A549 (cell line): ENCODE data around the gene SEMA3E. TPM values are rescaled to one million over a fixed set of nuclear protein-coding genes. Genes with fewer than 3 reads are reported as not detected.

Experiments
- ATAC-seq, 2 experiments: fragments of 200-7000 bp in 1 of 2; fragments of >200 bp in 1 of 2; cut with Nextera tagmentation in 1 of 2; cut with Tn5 transposase in 1 of 2; 3 replicates each; pipeline versions ENCODE4 v1.8.0 to v1.9.1; 2018 to 2020; ENCODE audit warnings: mild to moderate bottlenecking in 1 of 2, moderate library complexity in 1 of 2
- CTCF ChIA-PET: fragments of 300-600 bp; sonication (Branson Sonifier 250); formaldehyde crosslinking; extraction: SDS; loops from one replicate; lab custom pipeline; 2021; ENCODE audit warnings: antibody characterized with exemption, inconsistent platforms; lab: Yijun Ruan, JAX
- POLR2A ChIA-PET: fragments of 350-600 bp; formaldehyde crosslinking; extraction: SDS; loops from one replicate; lab custom pipeline; 2021; ENCODE audit warnings: antibody characterized with exemption, inconsistent platforms; lab: Yijun Ruan, JAX
- DNase-seq, 2 experiments: peaks; one replicate each; pipeline versions ENCODE4 v3.0.0 to v3.0.0-alpha.2; 2011 to 2016; ENCODE audit warnings: low read depth in 1 of 2, low spot score in 1 of 2
- FAIRE-seq: peaks from 2 replicates; lab custom pipeline; 2011; peaks lifted over from hg19 to GRCh38; lab: Jason Lieb, UNC
- H3K27ac ChIP-seq, 2 experiments: fragments of >200 bp; sonication (Bioruptor Twin); formaldehyde crosslinking; 3 replicates each; pipeline ENCODE4 v1.5.1; 2016 to 2017
- H3K4me1 ChIP-seq: fragments of >200 bp; sonication (Bioruptor Twin); formaldehyde crosslinking; 3 replicates; pipeline ENCODE4 v1.6.1; 2016
- H3K4me2 ChIP-seq: fragments of >200 bp; sonication (Bioruptor Twin); formaldehyde crosslinking; 3 replicates; pipeline ENCODE4 v1.6.1; 2016
- H3K4me3 ChIP-seq: fragments of >200 bp; sonication (Bioruptor Twin); formaldehyde crosslinking; 3 replicates; pipeline ENCODE4 v1.5.1; 2016
- H3K9me3 ChIP-seq: fragments of >200 bp; sonication (Bioruptor Twin); formaldehyde crosslinking; 3 replicates; pipeline ENCODE4 v1.6.1; 2016
- BCL3 ChIP-seq: fragments of >200 bp; sonication (Bioruptor Twin); formaldehyde crosslinking; IDR thresholded peaks from 3 replicates; pipeline ENCODE4 v1.6.1; 2016
- BHLHE40 ChIP-seq: IDR thresholded peaks from 2 replicates; pipeline ENCODE4 v1.6.1; 2012; ENCODE audit warnings: low read depth, low read length, inconsistent platforms
- CBX2 ChIP-seq: fragments of 200-600 bp; sonication (generic); IDR thresholded peaks from 2 replicates; pipeline ENCODE4 v1.6.1; 2016; ENCODE audit warnings: low read depth, mild to moderate bottlenecking, borderline replicate concordance
- CBX8 ChIP-seq: fragments of 200-600 bp; sonication (generic); IDR thresholded peaks from 2 replicates; pipeline ENCODE4 v1.6.1; 2016
- CHD4 ChIP-seq: fragments of 200-600 bp; sonication (generic); IDR thresholded peaks from 2 replicates; pipeline ENCODE4 v1.6.1; 2016; ENCODE audit warnings: antibody characterized with exemption, mild to moderate bottlenecking, borderline replicate concordance
- EP300 ChIP-seq, 2 experiments: fragments of >200 bp; sonication (Bioruptor Twin); formaldehyde crosslinking; IDR thresholded peaks; 2 replicates in 1 of 2; 3 replicates in 1 of 2; pipeline ENCODE4 v1.6.1; 2016 to 2017
- FOSB ChIP-seq: fragments of 250-450 bp; sonication (Bioruptor Pico); IDR thresholded peaks from 2 replicates; pipeline ENCODE4 v1.5.0; 2020; ENCODE audit warnings: mild to moderate bottlenecking, moderate library complexity
- HDAC2 ChIP-seq: fragments of 200-600 bp; sonication (generic); IDR thresholded peaks from 2 replicates; pipeline ENCODE4 v1.6.1; 2016
- HEYL ChIP-seq: fragments of 250-450 bp; sonication (Bioruptor Pico); IDR thresholded peaks from 2 replicates; pipeline ENCODE4 v1.8.0; 2021; ENCODE audit warnings: mild to moderate bottlenecking, moderate library complexity
- KDM1A ChIP-seq: fragments of 200-600 bp; sonication (generic); IDR thresholded peaks from 2 replicates; pipeline ENCODE4 v1.6.1; 2016; ENCODE audit warnings: low read depth, mild to moderate bottlenecking
- KDM5A ChIP-seq: fragments of 200-600 bp; sonication (generic); IDR thresholded peaks from 2 replicates; pipeline ENCODE4 v1.6.1; 2016; ENCODE audit warnings: antibody characterized with exemption, mild to moderate bottlenecking
- MAZ ChIP-seq: fragments of 150-350 bp; IDR thresholded peaks from 2 replicates; pipeline ENCODE4 v1.6.1; 2014; ENCODE audit warnings: antibody characterized with exemption, low read depth, low read length, borderline replicate concordance
- MYC ChIP-seq: IDR thresholded peaks from 2 replicates; pipeline ENCODE4 v1.6.1; 2012; ENCODE audit warnings: mild to moderate bottlenecking, inconsistent platforms, low read length, improper control_type of control experiment, borderline replicate concordance
- NFE2L2 ChIP-seq: fragments of 150-350 bp; conservative IDR thresholded peaks from 2 replicates; pipeline ENCODE4 v1.6.1; 2014; ENCODE audit warnings: low read length
- ZFP36 ChIP-seq: fragments of 450-650 bp; IDR thresholded peaks from 2 replicates; pipeline ENCODE4 v1.6.1; 2014; ENCODE audit warnings: borderline replicate concordance; ENCODE audit not compliant: partially characterized antibody
- ZNF302 ChIP-seq: fragments of 250-450 bp; sonication (Bioruptor Pico); IDR thresholded peaks from 2 replicates; pipeline ENCODE4 v1.9.0; 2021; ENCODE audit warnings: inconsistent platforms, mild to moderate bottlenecking, moderate library complexity
- WGBS: methylation state at CpG from one replicate; pipeline ENCODE4 v1.1.6; 2017; ENCODE audit errors: missing lambda C conversion rate; 5-methylcytosine and 5-hydroxymethylcytosine counted together
- polyA plus RNA-seq, 4 experiments: library from polyadenylated mRNA; depleted of rRNA in 3 of 4; stranded (reverse); fragments of >200 nt; fragmentation: RNase III in 1 of 4; extraction: RNeasy Plus Mini Kit Qiagen cat#74134 plus additional on column Dnase treatment in 1 of 4; gene quantifications; 2 replicates in 3 of 4; 3 replicates in 1 of 4; pipeline ENCODE4 v1.2.3, GENCODE V29; 2011 to 2017
- TF ChIP-seq, protein P1 (sequence below): fragments of 250-450 bp; sonication (Bioruptor Pico); IDR thresholded peaks from 2 replicates; pipeline ENCODE4 v1.5.0; 2021; ENCODE audit warnings: mild to moderate bottlenecking, moderate library complexity, borderline replicate concordance
- TF ChIP-seq, protein P2 (sequence below): fragments of 200-600 bp; sonication (generic); IDR thresholded peaks from 2 replicates; pipeline ENCODE4 v1.6.1; 2016; ENCODE audit warnings: antibody characterized with exemption, mild to moderate bottlenecking, moderate library complexity

The SEMA3E gene
- polyA plus RNA-seq, 2 of the 4 experiments (the other 2 are of a cell fraction) = 1.4 to 2.3 TPM

- TF ChIP-seq BCL3 = no peak
Measured at GRCh38 chr7:83359108-83359507, 289.8 kb downstream of the SEMA3E start (continued).

DNA sequence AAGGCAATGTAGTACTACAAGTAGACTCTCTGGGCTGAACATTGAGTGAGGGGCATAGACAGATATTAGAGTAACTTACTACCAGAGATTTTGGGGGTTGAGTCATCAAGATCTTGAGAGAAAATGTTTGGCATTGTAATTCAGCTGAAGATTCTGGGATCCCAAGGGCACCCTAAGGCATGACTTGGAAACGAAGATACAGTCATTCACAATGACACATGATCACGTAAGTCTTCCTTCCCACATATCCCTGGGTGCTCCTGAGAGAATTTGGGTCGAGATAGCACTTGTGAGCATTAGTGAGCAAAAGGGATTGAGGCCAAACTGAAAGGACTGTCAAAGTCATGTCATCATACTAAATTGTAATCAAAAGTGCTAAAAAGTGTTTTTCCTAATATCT, 293.8 kb downstream of the SEMA3E start:
- no peak overlapping the region for H3K4me2 ChIP-seq
- ATAC-seq (no peak), DNase-seq (no peak)

DNA sequence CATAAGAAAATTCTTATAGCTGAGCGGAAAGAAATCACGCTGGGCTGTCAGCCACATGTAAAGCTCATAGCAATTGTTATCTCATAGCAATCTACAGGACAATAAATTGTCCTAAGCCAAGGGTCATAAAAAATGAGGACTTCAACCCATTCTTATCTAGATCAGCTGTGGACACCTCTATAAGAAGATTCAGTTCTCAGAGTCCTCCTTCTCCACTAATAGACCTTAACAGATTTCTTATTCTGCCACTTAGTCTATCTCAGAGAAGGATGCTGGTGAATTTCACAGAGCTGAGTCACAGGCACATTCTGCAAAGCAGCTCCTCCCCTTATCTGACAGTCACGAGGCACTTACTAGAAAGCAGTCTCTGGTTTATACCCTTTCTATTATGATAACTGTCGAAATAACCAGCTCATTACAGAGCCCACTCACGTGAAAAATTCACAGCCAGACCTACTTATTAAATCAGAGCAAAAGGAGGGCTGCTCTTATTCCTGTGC, 300.9 kb downstream of the SEMA3E start:
- Histone ChIP-seq H3K27ac (no peak overlapping the region), H3K4me2 (no peak overlapping the region), H3K4me3 (no peak overlapping the region)
- ATAC-seq = peak; percentile 60 to 87; a peak in 5 of 6 replicates
- DNase-seq = peak; percentile 1 to 23
- CTCF ChIA-PET = interaction anchor here (1.0 kb wide), 1 partner anchor 10 kb away, joined by 3 read pairs; no protein-coding TSS in a partner anchor
- WGBS = 29% methylated on average over 5 of the region's 5 CpGs
- TF ChIP-seq HEYL (CRISPR knock-in tag) = no peak
- TF ChIP-seq MYC = no peak
- TF ChIP-seq, protein P1, sequence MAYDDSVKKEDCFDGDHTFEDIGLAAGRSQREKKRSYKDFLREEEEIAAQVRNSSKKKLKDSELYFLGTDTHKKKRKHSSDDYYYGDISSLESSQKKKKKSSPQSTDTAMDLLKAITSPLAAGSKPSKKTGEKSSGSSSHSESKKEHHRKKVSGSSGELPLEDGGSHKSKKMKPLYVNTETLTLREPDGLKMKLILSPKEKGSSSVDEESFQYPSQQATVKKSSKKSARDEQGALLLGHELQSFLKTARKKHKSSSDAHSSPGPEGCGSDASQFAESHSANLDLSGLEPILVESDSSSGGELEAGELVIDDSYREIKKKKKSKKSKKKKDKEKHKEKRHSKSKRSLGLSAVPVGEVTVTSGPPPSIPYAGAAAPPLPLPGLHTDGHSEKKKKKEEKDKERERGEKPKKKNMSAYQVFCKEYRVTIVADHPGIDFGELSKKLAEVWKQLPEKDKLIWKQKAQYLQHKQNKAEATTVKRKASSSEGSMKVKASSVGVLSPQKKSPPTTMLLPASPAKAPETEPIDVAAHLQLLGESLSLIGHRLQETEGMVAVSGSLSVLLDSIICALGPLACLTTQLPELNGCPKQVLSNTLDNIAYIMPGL = no peak
- no peak for TF ChIP-seq FOSB (CRISPR knock-in tag)
- TF ChIP-seq CBX8 = no peak
- no peak for TF ChIP-seq MAZ
- TF ChIP-seq ZFP36 = no peak
- no peak for TF ChIP-seq BHLHE40
- no peak for TF ChIP-seq EP300 (IDR thresholded peaks at IDR 0.05)
- no peak for TF ChIP-seq KDM1A
- TF ChIP-seq ZNF302 (CRISPR knock-in tag) = no peak
- TF ChIP-seq CHD4 = no peak
- TF ChIP-seq, protein P2, sequence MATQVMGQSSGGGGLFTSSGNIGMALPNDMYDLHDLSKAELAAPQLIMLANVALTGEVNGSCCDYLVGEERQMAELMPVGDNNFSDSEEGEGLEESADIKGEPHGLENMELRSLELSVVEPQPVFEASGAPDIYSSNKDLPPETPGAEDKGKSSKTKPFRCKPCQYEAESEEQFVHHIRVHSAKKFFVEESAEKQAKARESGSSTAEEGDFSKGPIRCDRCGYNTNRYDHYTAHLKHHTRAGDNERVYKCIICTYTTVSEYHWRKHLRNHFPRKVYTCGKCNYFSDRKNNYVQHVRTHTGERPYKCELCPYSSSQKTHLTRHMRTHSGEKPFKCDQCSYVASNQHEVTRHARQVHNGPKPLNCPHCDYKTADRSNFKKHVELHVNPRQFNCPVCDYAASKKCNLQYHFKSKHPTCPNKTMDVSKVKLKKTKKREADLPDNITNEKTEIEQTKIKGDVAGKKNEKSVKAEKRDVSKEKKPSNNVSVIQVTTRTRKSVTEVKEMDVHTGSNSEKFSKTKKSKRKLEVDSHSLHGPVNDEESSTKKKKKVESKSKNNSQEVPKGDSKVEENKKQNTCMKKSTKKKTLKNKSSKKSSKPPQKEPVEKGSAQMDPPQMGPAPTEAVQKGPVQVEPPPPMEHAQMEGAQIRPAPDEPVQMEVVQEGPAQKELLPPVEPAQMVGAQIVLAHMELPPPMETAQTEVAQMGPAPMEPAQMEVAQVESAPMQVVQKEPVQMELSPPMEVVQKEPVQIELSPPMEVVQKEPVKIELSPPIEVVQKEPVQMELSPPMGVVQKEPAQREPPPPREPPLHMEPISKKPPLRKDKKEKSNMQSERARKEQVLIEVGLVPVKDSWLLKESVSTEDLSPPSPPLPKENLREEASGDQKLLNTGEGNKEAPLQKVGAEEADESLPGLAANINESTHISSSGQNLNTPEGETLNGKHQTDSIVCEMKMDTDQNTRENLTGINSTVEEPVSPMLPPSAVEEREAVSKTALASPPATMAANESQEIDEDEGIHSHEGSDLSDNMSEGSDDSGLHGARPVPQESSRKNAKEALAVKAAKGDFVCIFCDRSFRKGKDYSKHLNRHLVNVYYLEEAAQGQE = no peak
- no peak for TF ChIP-seq NFE2L2
- no peak for TF ChIP-seq KDM5A
- no peak for TF ChIP-seq CBX2
- no peak for TF ChIP-seq HDAC2
- TF ChIP-seq, all 56 proteins: peak for 0
- Histone ChIP-seq H3K4me1 (no peaks in the 10 kb centered on the region), H3K9me3 (no peaks in the 10 kb centered on the region)
- no peak for FAIRE-seq
- POLR2A ChIA-PET = no interaction called here

More for the DNA sequence above, 293.8 kb downstream of the SEMA3E start:
- Histone ChIP-seq H3K4me1 (no peaks in the 10 kb centered on the region), H3K9me3 (no peaks in the 10 kb centered on the region), H3K27ac (no peak overlapping the region)
- ChIA-PET POLR2A (no interaction called here), CTCF (no interaction called here)
- no peak for FAIRE-seq
- 25% methylated on average over 3 of the region's 3 CpGs for WGBS
- TF ChIP-seq, protein P2 = no peak
- TF ChIP-seq, all 56 proteins: peak for 0
- H3K4me3 ChIP-seq = no peak overlapping the region
